ENCODE results near the gene SLC30A2.

DNA sequence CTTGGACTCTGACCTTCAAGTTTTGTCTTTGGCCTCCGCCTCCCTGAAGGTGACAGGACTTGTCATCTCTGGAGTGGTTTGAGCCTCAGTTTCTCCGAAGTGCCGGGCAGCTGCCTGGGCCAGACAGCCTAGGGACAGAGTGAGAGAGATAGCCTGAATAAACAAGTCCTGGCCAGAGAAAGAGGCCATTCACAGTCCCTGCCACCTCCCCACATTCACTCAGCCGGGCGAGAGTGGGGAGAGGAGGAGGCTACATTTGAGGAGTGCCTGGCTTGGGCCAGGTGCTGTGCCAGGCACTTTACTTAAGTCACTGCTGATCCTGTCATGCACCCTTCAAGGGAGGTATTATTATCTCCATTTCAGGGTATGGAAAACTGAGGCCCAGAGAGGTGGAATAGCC, 20.9 kb downstream of the SLC30A2 start:
- TF ChIP-seq, protein P1, sequence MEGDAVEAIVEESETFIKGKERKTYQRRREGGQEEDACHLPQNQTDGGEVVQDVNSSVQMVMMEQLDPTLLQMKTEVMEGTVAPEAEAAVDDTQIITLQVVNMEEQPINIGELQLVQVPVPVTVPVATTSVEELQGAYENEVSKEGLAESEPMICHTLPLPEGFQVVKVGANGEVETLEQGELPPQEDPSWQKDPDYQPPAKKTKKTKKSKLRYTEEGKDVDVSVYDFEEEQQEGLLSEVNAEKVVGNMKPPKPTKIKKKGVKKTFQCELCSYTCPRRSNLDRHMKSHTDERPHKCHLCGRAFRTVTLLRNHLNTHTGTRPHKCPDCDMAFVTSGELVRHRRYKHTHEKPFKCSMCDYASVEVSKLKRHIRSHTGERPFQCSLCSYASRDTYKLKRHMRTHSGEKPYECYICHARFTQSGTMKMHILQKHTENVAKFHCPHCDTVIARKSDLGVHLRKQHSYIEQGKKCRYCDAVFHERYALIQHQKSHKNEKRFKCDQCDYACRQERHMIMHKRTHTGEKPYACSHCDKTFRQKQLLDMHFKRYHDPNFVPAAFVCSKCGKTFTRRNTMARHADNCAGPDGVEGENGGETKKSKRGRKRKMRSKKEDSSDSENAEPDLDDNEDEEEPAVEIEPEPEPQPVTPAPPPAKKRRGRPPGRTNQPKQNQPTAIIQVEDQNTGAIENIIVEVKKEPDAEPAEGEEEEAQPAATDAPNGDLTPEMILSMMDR (IDR thresholded peaks at IDR 0.05; ENCODE audit: low read length), result no peak
- TF ChIP-seq EZH2 (IDR thresholded peaks at IDR 0.05; ENCODE audit: borderline replicate concordance, low read length), result no peak

Measured in OCI-LY1 (cell line).